ENCODE data around the gene WNT6. TPM values are rescaled to one million over a fixed set of nuclear protein-coding genes. Genes with fewer than 3 reads are reported as not detected.
A peak's percentile ranks its signal among the peaks of the same experiment; 100 is the strongest.
"Not testable (repeated sequence)": the region's sequence is repeated elsewhere in the genome, so short reads cannot be mapped to it uniquely, and the experiment has no call there.

The WNT6 gene
- total RNA-seq, 1 donor = not detected

GRCh38 chr2:218833023-218833609, 26.5 kb upstream of the WNT6 start:
- TF ChIP-seq CTCF (IDR thresholded peaks at IDR 0.05; ENCODE audit: insufficient read depth, low read depth, low read length) = no peak
- no peak for DNase-seq (ENCODE audit: low read depth)
- no peak overlapping the region for H3K4me3 ChIP-seq (ENCODE audit: low read depth, low read length)

DNA sequence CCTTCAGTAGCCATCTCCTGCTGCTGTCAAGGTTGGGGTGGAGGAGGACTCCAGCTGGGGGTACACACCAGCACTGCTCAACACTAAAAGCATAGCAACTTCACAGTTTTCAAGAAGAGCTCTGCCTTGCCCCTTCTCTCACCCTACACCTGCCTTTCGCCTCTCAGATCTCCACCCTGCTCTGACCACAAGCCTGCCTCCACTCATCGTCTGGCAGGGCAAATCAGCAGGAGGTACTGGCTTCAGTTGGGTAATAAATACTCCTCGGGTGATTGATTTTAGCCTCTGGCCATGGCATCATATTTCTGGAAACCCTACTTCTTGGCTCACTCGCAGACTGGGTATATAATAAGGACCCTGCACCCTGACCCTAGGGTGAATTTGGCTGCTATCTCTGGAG, 24.9 kb upstream of the WNT6 start:
- no peak for TF ChIP-seq CTCF (IDR thresholded peaks at IDR 0.05; ENCODE audit: insufficient read depth, low read depth, low read length)
- H3K4me3 ChIP-seq (ENCODE audit: low read depth, low read length) = no peak overlapping the region
- no peak for DNase-seq (ENCODE audit: low read depth)

GRCh38 chr2:218837495-218837894, 22.1 kb upstream of the WNT6 start:
- TF ChIP-seq CTCF (IDR thresholded peaks at IDR 0.05; ENCODE audit: insufficient read depth, low read depth, low read length) = no peak
- no peak overlapping the region for H3K4me3 ChIP-seq (ENCODE audit: low read depth, low read length)
- DNase-seq (ENCODE audit: low read depth) = no peak

DNA sequence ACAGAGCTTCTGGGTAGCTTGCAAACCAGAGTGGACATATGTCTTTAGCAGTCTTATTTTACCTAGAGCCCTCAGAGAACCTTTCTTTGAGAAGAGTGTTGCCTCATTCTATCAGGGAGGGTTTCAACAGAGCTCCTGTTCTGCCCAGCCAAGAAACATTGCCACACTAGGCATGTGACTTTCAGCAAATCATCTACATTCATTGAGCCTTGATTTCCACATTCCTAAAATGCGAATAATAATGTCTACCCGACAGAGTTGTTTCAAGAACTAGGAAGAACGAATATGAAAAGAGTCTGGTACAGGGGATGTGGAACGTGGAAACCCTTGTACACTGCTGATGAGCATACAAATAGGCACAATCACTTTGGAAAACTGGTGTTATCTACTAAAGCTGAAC, 20.2 kb upstream of the WNT6 start:
- peak; percentile 68 for DNase-seq (ENCODE audit: low read depth)
- TF ChIP-seq CTCF (IDR thresholded peaks at IDR 0.05; ENCODE audit: insufficient read depth, low read depth, low read length) = no peak
- H3K4me3 ChIP-seq (ENCODE audit: low read depth, low read length) = no peak overlapping the region

DNA sequence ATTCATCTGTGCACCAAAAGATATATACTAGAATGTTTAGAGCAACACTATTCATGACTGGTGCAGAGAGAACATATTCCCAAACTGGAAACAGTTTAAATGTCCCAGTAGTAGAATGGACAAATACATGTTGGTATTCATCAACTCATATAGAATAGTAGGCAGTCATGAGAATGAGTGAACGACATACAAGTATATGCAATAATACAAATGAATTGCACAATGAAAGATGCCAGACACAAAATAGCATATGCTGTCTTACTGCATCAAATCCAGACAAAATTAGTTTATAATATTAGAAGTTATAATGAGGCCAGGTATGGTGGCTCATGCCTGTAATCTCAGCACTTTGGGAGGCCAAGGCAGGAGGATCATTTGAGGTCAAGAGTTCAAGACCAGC, 19.7 kb upstream of the WNT6 start:
- DNase-seq (ENCODE audit: low read depth) = no peak
- no peak for TF ChIP-seq CTCF (IDR thresholded peaks at IDR 0.05; ENCODE audit: insufficient read depth, low read depth, low read length)
- H3K4me3 ChIP-seq (ENCODE audit: low read depth, low read length) = no peak overlapping the region

DNA sequence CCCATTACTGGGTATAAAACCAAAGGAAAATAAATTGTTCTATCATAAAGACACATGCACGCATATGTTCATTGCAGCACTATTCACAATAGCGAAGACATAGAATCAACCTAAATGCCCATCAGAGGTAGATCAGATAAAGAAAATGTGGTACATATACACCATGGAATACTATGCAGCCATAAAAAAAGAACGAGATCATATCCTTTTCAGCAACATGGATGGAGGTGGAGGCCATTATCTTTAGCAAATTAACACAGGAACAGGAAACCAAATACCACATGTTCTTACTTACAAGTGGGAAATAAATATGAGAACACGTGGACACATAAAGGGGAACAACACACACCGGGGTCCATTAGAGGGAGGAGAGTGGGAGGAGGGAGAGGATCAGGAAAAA, 15.3 kb upstream of the WNT6 start:
- not testable (repeated sequence) for DNase-seq (ENCODE audit: low read depth); H3K4me3 ChIP-seq (ENCODE audit: low read depth, low read length)

DNA sequence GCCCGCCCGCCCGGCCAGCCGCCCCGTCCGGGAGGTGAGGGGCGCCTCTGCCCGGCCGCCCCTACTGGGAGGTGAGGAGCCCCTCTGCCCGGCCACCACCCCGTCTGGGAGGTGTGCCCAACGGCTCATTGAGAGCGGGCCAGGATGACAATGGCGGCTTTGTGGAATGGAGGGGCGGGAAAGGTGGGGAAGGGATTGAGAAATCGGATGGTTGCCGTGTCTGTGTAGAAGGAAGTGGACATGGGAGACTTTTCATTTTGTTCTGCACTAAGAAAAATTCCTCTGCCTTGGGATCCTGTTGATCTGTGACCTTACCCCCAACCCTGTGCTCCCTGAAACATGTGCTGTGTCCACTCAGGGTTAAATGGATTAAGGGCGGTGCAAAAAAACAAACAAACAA, 12.6 kb upstream of the WNT6 start:
- not testable (repeated sequence) for H3K4me3 ChIP-seq (ENCODE audit: low read depth, low read length); DNase-seq (ENCODE audit: low read depth)

- H3K4me3 ChIP-seq (ENCODE audit: low read depth, low read length) = no peak overlapping the region
- DNase-seq (ENCODE audit: low read depth) = no peak
- no peak for TF ChIP-seq CTCF (IDR thresholded peaks at IDR 0.05; ENCODE audit: insufficient read depth, low read depth, low read length)
These were observed 9.9 kb upstream of the WNT6 start for GRCh38 chr2:218849721-218850120.

Measured in fibroblast of villous mesenchyme (primary cell).